SJSA1 (cell line): Measurements from ENCODE around the gene SLCO2A1. TPM values are rescaled to one million over a fixed set of nuclear protein-coding genes. Genes with fewer than 3 reads are reported as not detected.

Experiments used
- DNase-seq, 2 experiments: peaks; one replicate each; pipeline ENCODE4 v3.0.0-alpha.2; 2015 to 2020; ENCODE audit warnings: low spot score in 2 of 2, low read depth in 1 of 2
- H3K27ac ChIP-seq: fragments of 250-450 bp; sonication (Bioruptor Pico); 2 replicates; pipeline ENCODE4 v1.5.1; 2020; ENCODE audit warnings: mild to moderate bottlenecking, moderate library complexity
- H3K27me3 ChIP-seq: fragments of 250-450 bp; sonication (Bioruptor Pico); replicated peaks from 2 replicates; pipeline ENCODE4 v1.5.1; 2020; ENCODE audit warnings: mild to moderate bottlenecking, moderate library complexity
- H3K36me3 ChIP-seq: fragments of 250-450 bp; sonication (Bioruptor Pico); 2 replicates; pipeline ENCODE4 v1.5.1; 2020; ENCODE audit warnings: mild to moderate bottlenecking
- H3K4me1 ChIP-seq: fragments of 250-450 bp; sonication (Bioruptor Pico); replicated peaks from 2 replicates; pipeline ENCODE4 v1.6.1; 2021; ENCODE audit warnings: mild to moderate bottlenecking
- H3K4me3 ChIP-seq: fragments of 250-450 bp; sonication (Bioruptor Pico); 2 replicates; pipeline ENCODE4 v1.5.1; 2020; ENCODE audit warnings: mild to moderate bottlenecking
- H3K9me3 ChIP-seq: fragments of 250-450 bp; sonication (Bioruptor Pico); replicated peaks from 2 replicates; pipeline ENCODE4 v1.5.1; 2020; ENCODE audit warnings: mild to moderate bottlenecking
- total RNA-seq: library from RNA; depleted of rRNA; stranded (reverse); fragments of >200 nt; shearing (Covaris generic); gene quantifications from 2 replicates; pipeline ENCODE4 v1.2.3, GENCODE V29; 2014

Gene SLCO2A1
- total RNA-seq, 1 experiment from 2014 or later: 0.16 TPM

DNA sequence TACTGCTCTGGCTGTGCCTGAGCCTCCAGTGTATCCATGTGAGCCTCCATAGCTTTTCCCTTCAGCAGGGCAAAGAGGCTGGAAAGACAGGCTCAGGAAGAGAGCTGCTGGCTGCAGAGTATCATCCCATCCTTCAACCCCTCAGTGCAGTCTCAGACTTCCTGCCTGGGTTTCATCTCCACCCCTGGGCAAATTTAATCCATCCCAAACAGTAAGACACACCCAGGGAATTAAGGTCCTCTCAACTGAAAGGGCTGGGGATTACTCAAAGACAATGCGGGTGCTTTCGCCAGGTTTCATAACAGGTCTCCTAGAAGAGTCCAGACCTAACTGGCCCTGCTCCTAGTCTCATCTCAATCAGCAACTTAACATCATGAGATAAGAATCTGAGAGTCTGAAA is 15.5 kb downstream of the SLCO2A1 start:
- H3K27ac ChIP-seq: no peak overlapping the region
- H3K27me3 ChIP-seq: no peaks in the 10 kb centered on the region
- no peaks in the 10 kb centered on the region for H3K9me3 ChIP-seq
- no peak overlapping the region for H3K4me3 ChIP-seq
- no peak for DNase-seq
- no peaks in the 10 kb centered on the region for H3K36me3 ChIP-seq
- H3K4me1 ChIP-seq: peaks cover 12% of the 10 kb centered on the region

DNA sequence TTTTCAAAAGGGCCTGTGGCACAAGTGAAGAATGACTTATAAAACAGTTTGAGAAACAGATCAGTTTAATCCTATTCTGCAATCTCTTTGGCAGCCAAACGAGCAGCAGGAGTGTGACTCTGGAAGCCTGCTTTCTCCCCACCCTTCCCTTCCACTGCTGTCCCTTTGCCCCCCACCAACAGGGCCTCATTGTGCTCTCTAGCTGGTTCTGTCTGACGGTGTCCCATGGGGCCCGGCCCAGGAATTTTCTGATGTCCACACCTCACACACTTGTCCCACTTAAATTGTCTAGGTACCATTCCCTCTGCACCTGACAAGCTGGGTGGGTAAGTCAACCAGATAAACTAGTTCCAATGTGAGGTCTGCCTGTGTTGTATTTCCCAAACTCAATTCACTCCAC is 16.4 kb downstream of the SLCO2A1 start:
- H3K36me3 ChIP-seq: no peaks in the 10 kb centered on the region
- H3K27me3 ChIP-seq: no peaks in the 10 kb centered on the region
- no peak overlapping the region for H3K4me3 ChIP-seq
- no peak overlapping the region for H3K27ac ChIP-seq
- no peak for DNase-seq
- peaks cover 20% of the 10 kb centered on the region for H3K4me1 ChIP-seq
- H3K9me3 ChIP-seq: no peaks in the 10 kb centered on the region

DNA sequence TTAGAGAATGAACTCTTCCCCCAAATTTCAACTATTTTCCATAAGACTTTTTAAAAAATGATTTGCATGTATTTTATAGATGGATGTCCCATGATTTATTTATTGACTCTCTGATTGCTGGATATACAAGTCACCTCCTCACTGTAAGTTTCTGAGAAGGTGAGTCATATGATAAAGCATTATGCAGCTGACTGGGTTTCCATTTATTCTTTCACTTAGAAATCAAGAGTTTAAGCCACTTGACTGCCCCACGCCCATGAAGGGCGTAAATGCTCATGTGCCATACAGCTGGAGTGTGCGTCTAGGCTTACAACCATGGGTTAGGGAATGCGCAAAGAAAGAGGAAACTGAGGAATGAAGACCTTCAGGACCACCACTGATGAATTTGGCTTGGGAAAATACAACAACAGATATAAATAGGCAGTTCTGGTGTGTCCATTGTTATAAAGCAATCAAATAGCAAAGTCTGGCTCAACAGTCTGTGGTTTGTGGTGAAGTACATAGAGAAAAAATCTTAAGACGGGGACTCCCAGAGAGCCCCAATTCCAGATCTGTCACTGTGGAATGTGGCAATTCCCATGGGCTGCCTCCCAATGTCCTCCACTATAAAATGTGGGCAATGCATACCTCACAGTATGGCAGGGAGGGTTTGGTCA is 20.3 kb downstream of the SLCO2A1 start:
- Histone ChIP-seq H3K4me3 (no peak overlapping the region), H3K27me3 (no peaks in the 10 kb centered on the region), H3K9me3 (peaks cover 4% of the 10 kb centered on the region; the same call in 1 of the 2 replicates), H3K36me3 (no peaks in the 10 kb centered on the region), H3K27ac (peak overlapping the region; percentile 87), H3K4me1 (peaks cover 34% of the 10 kb centered on the region)
- DNase-seq: peak; percentile 74 to 93

DNA sequence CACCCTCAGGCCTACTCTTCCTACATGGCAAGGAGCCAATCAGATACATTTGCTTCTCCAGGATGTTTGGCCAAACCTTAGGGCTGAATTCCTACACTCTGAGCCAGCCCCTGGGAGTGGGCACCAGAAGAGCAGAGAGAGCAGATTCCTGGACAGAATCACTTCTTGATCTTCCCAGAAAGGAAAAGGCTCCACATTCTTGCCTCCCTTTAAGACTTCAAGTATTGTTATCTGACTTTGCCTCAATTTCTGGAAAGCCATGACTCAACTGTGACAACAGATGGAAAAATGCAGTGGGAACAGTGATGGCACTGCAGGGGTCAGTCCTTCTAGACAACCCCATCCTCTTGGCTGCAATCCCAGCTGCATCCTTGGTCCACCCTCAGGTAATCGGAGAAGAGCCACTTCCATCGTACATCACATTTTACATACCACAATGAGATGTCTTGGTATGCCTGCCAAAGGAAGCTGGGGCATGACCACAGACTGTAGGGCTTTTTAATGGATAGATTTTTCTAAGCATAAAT is 21.0 kb downstream of the SLCO2A1 start:
- Histone ChIP-seq H3K27ac (peak overlapping the region; percentile 87), H3K4me3 (no peak overlapping the region), H3K4me1 (peaks cover 34% of the 10 kb centered on the region), H3K27me3 (no peaks in the 10 kb centered on the region), H3K36me3 (no peaks in the 10 kb centered on the region), H3K9me3 (peaks cover 6% of the 10 kb centered on the region; the same call in 1 of the 2 replicates)
- DNase-seq: peak; percentile 92 to 97

DNA sequence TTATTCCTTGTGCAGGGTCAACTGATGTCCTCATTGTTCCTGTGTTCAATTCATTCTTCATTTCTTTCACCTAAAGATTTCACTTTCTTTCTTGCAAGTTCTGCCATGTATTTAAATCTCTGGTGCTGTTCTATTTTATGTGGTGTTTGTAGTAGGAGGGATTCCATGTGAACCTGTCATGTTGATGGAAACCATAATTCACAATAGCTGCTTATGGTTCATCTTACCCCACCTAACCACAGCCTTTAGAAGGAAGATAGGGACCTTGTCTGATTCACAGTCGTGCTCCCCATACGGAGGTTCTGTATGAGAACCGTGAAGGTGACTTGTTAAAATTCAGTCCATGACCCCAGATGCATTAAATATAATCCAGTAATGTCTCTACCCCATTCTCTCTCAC is 21.9 kb downstream of the SLCO2A1 start:
- no peaks in the 10 kb centered on the region for H3K36me3 ChIP-seq
- no peaks in the 10 kb centered on the region for H3K27me3 ChIP-seq
- H3K4me3 ChIP-seq: no peak overlapping the region
- H3K27ac ChIP-seq: peak overlapping the region; percentile 87
- peaks cover 34% of the 10 kb centered on the region for H3K4me1 ChIP-seq
- no peak for DNase-seq
- H3K9me3 ChIP-seq: peaks cover 6% of the 10 kb centered on the region; the same call in 1 of the 2 replicates

DNA sequence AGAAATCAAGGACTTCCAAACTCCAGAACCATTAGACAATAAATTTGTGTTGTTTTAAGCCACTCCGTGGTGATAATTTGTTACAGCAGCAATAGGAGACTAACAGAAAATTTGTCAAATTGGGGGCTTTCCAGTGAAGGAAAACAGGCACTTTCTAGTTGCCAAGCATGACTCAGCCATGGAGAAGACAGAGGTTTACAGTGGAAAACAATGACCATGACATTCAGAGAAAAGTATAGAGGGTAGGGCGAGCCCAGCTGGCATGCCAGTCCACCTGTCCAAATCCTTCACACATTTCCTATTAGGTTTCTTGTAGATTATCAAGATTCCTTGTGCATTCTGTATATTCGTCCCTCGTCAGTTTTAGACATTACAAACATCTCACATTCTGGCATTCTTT is 24.9 kb downstream of the SLCO2A1 start:
- peaks cover 27% of the 10 kb centered on the region for H3K4me1 ChIP-seq
- no peak overlapping the region for H3K4me3 ChIP-seq
- no peak overlapping the region for H3K27ac ChIP-seq
- H3K27me3 ChIP-seq: no peaks in the 10 kb centered on the region
- no peak for DNase-seq
- no peaks in the 10 kb centered on the region for H3K36me3 ChIP-seq
- peaks cover 6% of the 10 kb centered on the region; the same call in 1 of the 2 replicates for H3K9me3 ChIP-seq

DNA sequence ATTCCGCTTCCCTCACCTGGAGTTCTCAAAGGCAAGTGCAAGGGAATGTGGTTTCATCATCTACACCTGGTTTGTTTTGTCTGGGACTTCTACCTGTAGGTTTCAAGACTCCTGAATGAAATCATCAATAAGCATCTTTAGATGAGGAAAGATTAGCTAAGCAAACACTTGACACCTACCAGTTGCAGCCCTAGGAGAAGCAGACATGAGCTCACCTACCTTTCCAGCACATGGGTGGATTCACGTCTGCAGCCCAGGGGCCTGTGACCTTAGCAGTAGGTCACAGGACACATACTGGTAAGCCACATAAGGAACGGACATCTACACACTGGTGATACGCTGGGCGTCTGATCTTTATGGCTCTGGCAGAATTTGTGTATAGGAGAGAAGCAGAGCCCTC is 26.7 kb downstream of the SLCO2A1 start:
- peaks cover 11% of the 10 kb centered on the region for H3K4me1 ChIP-seq
- no peak overlapping the region for H3K4me3 ChIP-seq
- no peaks in the 10 kb centered on the region for H3K27me3 ChIP-seq
- DNase-seq: no peak
- no peak overlapping the region for H3K27ac ChIP-seq
- peaks cover 6% of the 10 kb centered on the region; the same call in 1 of the 2 replicates for H3K9me3 ChIP-seq
- no peaks in the 10 kb centered on the region for H3K36me3 ChIP-seq

DNA sequence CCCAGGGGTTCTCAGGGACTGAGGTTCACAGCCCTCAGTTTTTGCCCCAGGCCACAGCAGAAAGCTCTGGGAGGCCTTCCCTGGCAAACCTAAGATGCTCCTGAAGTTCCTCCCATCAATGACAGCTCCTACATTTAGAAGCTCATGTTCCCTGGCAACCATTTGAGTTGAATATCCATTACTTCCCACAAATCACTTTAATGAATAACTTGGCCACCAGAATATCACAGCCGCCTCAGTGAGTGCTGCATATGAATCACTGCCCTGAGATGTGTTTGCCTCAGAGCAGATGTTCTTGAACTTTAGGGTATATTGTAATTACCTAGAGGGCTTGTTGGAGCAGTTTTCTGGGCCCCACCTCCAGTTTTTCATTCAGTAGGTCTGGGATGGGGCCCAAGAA is 27.4 kb downstream of the SLCO2A1 start:
- no peak for DNase-seq
- Histone ChIP-seq H3K4me3 (no peak overlapping the region), H3K4me1 (0 out of 2 replicates have a peak, but pooled peaks cover 4% of the 10 kb centered on the region), H3K27ac (no peak overlapping the region), H3K36me3 (no peaks in the 10 kb centered on the region), H3K27me3 (no peaks in the 10 kb centered on the region), H3K9me3 (peaks cover 6% of the 10 kb centered on the region; the same call in 1 of the 2 replicates)

DNA sequence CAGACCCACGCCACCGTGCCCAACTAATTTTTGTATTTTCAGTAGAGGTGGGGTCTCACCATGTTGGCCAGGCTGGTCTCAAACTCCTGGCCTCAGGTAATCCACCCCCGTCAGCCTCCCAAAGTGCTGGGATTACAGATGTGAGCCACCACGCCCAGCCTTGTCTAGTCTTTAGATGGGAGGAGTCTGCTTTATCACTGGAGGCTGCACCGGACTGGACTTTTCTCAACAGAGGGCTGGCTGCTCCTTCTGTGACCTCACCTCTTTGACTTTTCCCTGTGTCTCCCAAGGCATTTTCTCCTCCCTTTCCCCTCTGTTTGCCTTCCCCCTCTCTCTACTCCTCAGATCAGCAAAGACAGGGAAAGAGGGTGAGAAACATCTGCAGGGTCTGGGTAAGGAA is 28.5 kb downstream of the SLCO2A1 start:
- DNase-seq: no peak
- H3K36me3 ChIP-seq: no peaks in the 10 kb centered on the region
- peaks cover 6% of the 10 kb centered on the region; the same call in 1 of the 2 replicates for H3K9me3 ChIP-seq
- H3K4me1 ChIP-seq: peaks cover 11% of the 10 kb centered on the region
- H3K27ac ChIP-seq: no peak overlapping the region
- H3K27me3 ChIP-seq: no peaks in the 10 kb centered on the region
- no peak overlapping the region for H3K4me3 ChIP-seq

DNA sequence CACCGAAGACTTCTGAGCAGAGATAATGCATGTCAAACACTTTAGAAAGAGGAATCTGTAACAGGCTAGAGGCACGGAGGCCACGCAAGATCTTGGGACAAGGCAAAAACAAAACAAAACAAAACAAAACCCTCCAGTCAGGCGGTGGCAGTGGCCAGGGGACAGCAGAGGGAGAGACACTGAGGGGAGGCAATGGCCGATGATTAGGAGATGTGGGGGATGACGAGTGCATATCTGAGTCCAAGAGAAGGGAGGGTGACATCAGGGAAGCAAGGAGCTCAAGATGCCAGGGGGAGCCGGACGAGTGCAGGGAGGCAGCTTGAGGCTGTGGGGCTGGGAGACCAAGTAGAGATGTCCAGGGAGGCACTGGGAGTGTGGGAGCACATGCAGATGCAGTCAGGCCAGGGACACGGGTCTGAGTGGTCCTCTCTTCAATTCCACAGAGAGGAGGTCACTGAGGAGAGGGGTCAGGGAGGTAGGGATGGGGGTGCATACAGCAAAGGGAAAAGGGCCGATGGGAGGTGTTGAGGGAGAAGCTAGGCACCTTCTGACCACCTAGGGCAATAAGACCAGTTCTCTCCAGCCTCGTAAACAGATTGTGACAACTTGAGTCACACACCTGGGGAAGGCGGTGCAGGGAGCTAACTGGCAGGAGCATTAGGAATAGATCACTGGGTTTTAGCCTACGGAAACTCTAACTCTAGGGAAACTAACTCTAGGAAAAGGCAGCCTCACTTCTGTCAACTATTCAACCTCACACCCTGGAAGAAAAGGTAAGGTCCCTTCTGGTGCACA is 29.6 kb downstream of the SLCO2A1 start:
- H3K9me3 ChIP-seq: peaks cover 6% of the 10 kb centered on the region; the same call in 1 of the 2 replicates

DNA sequence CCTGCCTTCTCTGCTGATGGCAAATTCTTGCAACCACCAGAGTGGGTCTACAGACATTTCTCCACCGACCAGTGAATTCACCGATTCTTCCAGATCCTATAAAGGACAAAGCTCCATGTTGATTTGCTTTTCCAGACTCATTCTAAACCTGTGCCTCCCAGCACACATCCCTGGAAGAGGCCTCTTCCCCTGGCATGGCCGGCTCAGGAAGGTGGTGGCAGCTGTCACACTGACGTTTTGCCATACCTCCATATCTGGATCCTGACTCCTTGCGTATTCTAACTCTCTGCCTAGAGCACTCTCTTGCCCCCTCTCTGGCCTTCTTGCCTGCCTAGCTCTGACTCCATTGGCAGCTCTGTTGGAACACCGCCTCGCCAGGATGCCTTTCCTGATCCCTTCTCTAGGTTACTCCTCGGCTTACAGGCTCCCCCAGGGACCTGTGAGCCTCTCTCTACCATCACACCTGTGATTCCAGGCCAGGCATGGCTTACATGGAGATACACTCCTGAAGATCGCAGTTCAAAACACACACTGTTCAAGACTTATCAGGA is 31.0 kb downstream of the SLCO2A1 start:
- DNase-seq: no peak
- Histone ChIP-seq H3K27me3 (no peaks in the 10 kb centered on the region), H3K27ac (no peak overlapping the region), H3K36me3 (no peaks in the 10 kb centered on the region), H3K4me3 (no peak overlapping the region), H3K9me3 (no peaks in the 10 kb centered on the region), H3K4me1 (peaks cover 17% of the 10 kb centered on the region)

More for the DNA sequence above, 29.6 kb downstream of the SLCO2A1 start:
- no peaks in the 10 kb centered on the region for H3K36me3 ChIP-seq
- no peak for DNase-seq
- H3K27ac ChIP-seq: no peak overlapping the region
- peaks cover 21% of the 10 kb centered on the region for H3K4me1 ChIP-seq
- H3K4me3 ChIP-seq: no peak overlapping the region
- no peaks in the 10 kb centered on the region for H3K27me3 ChIP-seq

DNA sequence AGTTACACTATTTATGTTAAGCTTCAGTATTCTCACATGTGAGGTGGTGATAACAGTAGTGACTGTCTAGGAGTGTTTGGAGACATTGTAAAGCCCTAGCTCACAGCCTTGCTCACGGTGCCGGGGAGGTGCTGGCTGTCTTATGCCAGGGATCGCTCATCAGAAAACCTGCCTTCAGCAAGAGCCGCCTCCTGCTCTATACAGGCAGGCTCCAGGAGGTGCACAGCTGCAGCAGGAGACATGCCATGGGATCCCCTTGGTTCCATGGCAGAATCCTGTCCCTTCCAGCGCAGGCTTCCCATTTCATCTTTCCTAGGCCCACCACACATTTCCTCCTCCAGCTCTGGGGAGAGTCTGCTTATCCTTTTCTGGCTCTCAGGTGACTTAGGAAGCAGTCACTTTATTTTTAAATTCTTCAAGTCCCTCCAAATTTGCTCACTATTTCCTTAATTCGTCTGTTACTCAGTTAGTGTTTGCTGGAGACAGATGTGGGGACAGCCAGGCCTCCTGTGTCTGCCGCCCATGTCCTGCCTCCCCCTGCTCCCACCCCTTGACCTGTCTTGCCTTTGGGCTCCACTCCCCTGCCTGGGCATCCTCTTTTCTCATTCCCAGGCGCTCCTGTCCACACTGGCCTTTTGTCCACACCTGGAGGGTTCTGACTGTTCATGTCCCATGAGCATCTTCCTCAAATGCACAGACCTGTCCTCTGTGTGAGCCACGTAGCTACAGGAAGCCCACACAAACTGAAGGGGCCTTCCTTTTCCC is 31.7 kb downstream of the SLCO2A1 start:
- H3K27me3 ChIP-seq: no peaks in the 10 kb centered on the region
- DNase-seq: no peak
- peaks cover 17% of the 10 kb centered on the region for H3K4me1 ChIP-seq
- no peaks in the 10 kb centered on the region for H3K9me3 ChIP-seq
- H3K36me3 ChIP-seq: no peaks in the 10 kb centered on the region
- no peak overlapping the region for H3K4me3 ChIP-seq
- H3K27ac ChIP-seq: no peak overlapping the region

DNA sequence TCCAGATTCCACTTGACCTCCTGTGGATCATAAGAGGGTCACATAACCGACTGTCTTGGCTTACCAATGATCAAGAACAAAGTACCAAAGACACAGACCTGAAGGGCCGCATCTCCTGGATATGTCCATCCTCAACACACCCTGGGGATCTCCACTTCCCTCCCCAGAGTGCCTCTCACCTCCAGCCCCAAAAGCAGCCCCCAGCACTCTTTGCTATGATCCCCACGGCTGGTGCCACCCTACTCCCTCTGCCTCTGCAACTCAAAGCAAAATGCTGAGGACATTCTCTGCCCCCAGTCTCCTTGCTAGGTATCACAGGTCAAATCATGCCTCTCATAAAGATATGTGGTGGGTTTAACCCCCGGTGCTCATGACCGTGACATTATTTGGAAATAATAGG is 32.7 kb downstream of the SLCO2A1 start:
- Histone ChIP-seq H3K4me3 (no peak overlapping the region), H3K27ac (no peak overlapping the region), H3K36me3 (no peaks in the 10 kb centered on the region), H3K27me3 (no peaks in the 10 kb centered on the region), H3K4me1 (peaks cover 17% of the 10 kb centered on the region), H3K9me3 (no peaks in the 10 kb centered on the region)
- DNase-seq: no peak
